Astrocyte (in vitro differentiated cells and primary cell): ENCODE measurements around the gene TBC1D16.

Experiments used
- CTCF ChIP-seq: IDR thresholded peaks from 2 replicates; pipeline ENCODE4 v1.5.1; 2011; ENCODE audit warnings: low read depth, mild to moderate bottlenecking, inconsistent platforms, low read length, moderate library complexity; ENCODE audit not compliant: insufficient read depth
- EZH2 ChIP-seq: IDR thresholded peaks from 2 replicates; pipeline ENCODE4 v1.6.1; 2012; ENCODE audit warnings: mild to moderate bottlenecking, low read length, inconsistent platforms; ENCODE audit not compliant: insufficient read depth

DNA sequence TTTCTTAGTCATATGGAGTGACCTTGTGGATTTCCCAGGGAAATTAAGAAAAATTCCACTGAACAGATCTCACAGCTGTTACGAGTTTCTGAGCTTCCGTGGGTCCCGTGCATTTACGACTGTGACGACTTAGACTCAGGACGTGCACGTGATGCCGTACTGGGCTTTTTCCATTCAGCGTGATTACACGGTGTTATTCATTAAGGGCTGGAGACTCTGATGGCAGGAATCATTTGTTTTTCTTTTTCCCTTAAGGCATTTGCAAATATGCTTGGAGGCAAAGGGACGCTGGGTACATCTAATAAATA is 57.2 kb downstream of the TBC1D16 start:
- TF ChIP-seq CTCF (no peak), EZH2 (no peak)
